Epithelial cell of esophagus (primary cell): ENCODE data around the gene PITX1.

ENCODE experiments used
- DNase-seq: peaks from one replicate; pipeline ENCODE4 v3.0.0; 2010; ENCODE audit warnings: low read depth
- H3K4me3 ChIP-seq: 2 replicates; pipeline ENCODE4 v1.5.1; 2011; ENCODE audit warnings: mild to moderate bottlenecking, low read length, control low read depth
- CTCF ChIP-seq: IDR thresholded peaks from 2 replicates; pipeline ENCODE4 v1.5.1; 2011; ENCODE audit warnings: low read depth, mild to moderate bottlenecking, low read length, control low read depth, inconsistent platforms; ENCODE audit not compliant: insufficient read depth; ENCODE audit errors: missing control alignments

PITX1 gene

GRCh38 chr5:135051872-135052271, 17.8 kb upstream of the PITX1 start:
- DNase-seq, result no peak
- no peak for TF ChIP-seq CTCF

GRCh38 chr5:135051399-135051798, 17.4 kb upstream of the PITX1 start:
- DNase-seq, result no peak
- no peak overlapping the region for H3K4me3 ChIP-seq
- no peak for TF ChIP-seq CTCF

More at GRCh38 chr5:135051872-135052271, 17.8 kb upstream of the PITX1 start:
- no peak overlapping the region for H3K4me3 ChIP-seq

DNA sequence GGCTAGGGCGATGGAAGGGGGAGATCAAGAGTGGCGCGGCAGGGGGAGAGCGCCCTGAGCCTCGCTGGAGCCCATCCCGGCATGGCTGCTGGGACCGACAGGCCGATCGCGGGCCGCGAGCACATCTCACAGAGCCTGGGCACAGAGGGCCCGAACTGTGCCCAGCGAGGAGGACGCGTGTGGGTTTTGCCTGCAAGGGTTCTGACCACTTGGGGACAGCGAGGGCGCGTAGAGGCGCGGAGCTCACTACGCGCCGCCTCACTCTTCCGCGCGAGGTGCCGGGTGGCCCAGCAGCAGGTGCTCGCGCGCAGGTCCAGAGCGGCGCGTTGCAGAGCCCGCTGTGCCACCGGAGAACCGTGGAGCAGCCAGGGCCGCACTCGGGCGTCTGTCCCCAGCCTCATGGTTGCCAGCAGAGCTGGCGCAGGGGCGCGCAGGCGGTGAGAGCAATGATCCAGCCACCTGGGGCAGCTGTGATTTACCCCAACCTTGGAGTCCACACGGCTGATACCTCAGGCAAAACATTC, 16.3 kb upstream of the PITX1 start:
- no peak for TF ChIP-seq CTCF
- H3K4me3 ChIP-seq, result no peak overlapping the region
- no peak for DNase-seq

DNA sequence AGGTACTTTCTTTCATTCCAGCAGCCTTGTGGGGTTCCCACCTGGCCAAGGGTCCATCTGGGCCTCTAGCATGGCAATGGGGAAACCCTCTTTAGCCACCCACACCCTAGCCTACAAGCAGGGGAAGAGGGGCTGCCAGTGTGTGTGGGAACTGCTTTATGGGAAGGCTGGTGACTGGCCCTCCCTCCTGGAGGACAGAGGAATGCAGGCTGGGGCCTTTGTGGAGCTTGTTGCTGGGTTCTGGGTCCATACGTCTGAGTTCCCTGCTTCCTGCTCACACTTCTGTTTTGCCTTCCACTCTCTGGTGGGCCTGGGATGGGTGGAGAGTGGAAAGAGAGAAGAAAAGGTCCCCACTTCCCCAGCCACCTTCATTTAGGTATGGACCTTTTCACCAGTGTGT, 14.9 kb upstream of the PITX1 start:
- no peak for DNase-seq
- H3K4me3 ChIP-seq, result no peak overlapping the region
- TF ChIP-seq CTCF, result no peak

- TF ChIP-seq CTCF, result no peak
- no peak overlapping the region for H3K4me3 ChIP-seq
- DNase-seq, result no peak
These were observed 14.3 kb upstream of the PITX1 start for GRCh38 chr5:135048286-135048685.

- no peak for TF ChIP-seq CTCF
- DNase-seq, result no peak
- no peak overlapping the region for H3K4me3 ChIP-seq
These were observed 13.3 kb upstream of the PITX1 start for GRCh38 chr5:135047347-135047695.

DNA sequence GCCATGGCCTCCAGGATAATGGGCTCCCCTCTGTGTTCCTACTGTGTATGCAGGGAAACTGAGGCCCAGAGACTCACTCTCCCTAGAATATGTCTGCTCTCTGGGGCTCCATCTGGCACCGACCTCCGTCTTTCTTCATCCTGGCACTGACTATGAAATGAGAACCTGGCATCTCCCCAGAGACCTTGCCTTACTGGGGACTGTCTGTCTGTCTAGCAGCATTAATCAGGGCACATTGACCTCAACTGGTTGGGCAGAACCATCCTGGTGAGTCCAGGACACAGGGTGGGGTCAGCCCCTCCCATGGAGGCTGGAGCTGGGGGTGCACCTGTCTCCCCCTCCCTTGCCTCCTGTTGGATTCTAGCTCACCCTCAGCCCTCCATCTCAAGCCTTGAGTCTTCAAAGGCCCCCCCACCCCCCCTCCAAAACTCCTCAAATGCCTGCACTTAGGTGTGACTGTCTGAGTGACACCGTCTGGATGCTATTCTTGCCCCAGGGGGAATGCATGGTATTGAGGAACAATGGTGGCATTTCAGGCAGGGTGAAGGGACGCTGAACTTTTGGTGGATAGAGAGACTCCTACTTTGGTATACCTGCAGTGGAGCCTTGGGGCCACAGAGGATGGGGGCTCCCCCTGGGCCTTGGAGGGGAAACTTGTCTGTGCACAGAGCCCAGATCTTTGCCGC, 12.8 kb upstream of the PITX1 start:
- DNase-seq, result no peak
- no peak overlapping the region for H3K4me3 ChIP-seq
- TF ChIP-seq CTCF, result no peak
